CD1c-positive myeloid dendritic cell (primary cell): ENCODE results near the gene TRNT1.

Experiments used
- DNase-seq: peaks from one replicate; pipeline ENCODE4 v3.0.0-alpha.2; 2016; ENCODE audit errors: extremely low spot score

TRNT1 gene

GRCh38 chr3:3178498-3179328 lies 52.0 kb downstream of the TRNT1 start:
- DNase-seq, result no peak

DNA sequence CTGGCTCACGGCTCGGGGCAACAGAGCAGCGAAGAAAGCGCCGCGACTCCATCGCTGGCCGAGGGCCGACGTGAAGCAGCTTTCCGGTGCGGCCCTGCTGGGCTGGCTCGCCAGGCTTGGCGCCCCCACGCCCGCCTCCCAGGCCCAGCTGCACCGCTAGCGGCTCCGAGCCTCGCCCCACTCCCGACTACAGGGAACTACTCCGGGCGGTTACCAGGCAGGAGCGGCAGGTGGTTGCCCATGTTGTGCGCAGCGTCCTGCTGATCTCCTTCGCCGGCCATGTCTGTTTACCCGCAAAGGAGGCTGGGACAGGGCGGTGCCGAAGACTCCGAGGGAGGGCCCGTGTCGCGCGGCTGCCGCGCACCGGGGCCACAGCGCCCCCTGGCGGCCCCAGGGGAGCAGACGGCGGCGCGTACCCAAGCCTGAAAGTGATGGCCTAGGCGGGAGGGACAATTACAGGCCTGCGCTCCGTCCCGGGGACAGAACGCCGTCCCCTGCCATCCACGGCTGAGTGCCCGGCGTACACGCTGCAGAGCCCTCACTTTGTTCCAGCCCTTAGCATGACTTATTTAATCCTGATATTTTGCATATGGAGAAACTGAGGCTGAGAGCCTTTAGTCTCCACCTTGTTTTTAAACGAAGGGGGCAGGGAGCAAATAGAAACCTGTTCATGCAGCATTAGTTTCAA lies 52.8 kb downstream of the TRNT1 start, which contains the start of gene CRBN:
TSS of gene CRBN (minus strand) at position 285 of the 688 bp plus-strand sequence. CDS start at position 281, 4 bp downstream.
- DNase-seq, result peak; percentile 96

GRCh38 chr3:3180456-3180855 lies 53.7 kb downstream of the TRNT1 start:
- DNase-seq, result peak; percentile 57

DNA sequence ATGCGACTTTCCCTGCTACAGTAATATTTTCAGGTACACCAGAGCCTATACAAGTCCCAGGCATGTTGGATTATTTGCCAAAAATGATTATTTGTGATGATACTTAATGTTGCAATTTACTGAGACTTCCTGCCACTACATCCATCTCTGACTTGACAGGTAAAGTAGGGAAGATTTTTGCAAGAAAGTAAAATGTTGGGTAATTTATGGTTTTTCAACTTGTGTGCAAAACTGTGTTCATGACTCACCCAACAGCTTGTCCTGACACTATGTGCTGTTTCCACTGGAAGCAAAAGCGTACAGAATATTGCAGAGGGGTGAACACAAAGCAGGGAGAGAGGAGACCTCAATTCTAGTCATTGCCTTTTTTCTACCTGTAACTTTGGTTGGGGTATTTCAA lies 58.1 kb downstream of the TRNT1 start:
- no peak for DNase-seq

- DNase-seq, result no peak
Observed at GRCh38 chr3:3189102-3189727, 62.5 kb downstream of the TRNT1 start.

DNA sequence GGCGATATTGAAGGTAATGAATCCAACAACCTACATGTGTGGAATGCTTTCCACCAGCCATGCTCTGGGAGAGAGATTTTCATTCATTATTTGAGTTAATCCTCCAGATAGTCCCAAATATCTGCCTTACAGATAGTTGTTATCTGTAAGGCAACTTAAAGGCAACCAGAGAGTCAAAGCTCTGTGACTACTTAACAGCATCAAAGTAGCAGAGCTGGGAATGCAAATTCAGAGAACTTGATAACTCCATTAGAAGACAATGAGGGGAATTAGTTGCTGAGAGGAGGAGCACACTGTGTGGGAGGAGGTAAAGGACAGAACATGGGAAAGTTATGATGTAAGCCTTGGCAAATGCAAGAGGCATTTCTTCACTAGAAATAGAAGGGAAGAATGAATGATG lies 63.2 kb downstream of the TRNT1 start:
- no peak for DNase-seq

DNA sequence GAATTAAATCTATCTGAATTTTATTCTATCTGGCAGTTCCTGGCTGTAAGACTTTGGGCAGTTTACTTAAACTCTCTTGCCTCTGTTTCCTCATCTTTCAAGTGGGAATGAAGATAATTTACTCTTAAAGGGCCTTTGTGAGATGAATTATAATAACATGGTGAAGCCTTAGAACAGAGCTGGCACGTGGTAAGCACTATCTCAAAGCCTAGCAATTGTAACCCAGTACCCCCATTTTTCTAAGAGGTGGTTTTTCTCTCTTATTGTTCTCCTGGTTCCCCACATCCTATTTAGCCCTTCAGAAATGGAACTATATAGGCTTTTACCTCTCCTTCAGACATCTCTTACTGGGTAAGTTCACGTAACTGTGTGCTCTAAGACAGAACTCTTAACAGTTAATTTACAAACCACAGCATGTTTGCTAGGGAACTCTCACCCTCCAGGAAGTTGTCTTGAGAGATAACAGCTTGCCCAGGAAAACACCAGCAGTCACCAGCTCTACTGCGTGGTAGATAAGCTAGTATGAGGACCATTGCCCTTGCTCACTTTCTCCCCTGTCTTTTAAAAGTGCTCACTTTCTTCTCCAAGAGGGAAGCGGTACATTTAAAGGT lies 65.0 kb downstream of the TRNT1 start:
- DNase-seq, result no peak

GRCh38 chr3:3192286-3192675 lies 65.5 kb downstream of the TRNT1 start:
- DNase-seq, result no peak

- DNase-seq, result no peak
Observed at GRCh38 chr3:3194861-3195260, 68.1 kb downstream of the TRNT1 start.

DNA sequence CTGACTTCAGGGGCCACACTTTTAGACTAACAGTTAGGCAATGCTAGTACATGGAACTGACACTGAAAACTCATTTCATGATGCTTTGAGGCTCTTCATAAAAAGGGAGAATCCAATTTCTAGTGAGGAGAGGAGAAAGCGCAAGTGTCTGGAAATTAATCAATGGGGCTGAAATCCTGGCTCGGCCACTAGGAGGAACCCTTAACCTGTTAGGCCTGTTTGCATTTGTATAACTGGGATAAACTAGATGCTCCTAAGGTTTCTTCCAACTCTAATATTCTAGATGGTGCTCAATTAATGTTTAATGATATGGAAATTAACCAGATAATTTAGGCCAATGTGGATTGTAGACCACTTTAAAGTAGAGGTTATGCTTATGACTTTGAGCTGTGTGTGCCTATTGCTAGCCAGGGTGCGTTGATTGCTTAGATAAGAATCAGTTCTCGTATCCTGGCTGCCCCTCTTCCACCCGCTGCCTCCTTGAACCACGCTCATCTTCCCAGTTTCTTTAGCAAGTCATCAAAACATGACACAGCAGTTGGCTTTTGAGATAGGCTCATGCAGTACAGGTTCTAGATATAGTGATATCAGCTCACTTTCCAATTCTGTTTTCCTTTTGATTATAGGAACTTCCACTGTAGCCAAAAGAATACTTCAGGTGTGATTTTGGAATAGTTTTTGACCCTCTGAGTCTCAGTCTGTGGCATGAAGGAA lies 69.6 kb downstream of the TRNT1 start:
- no peak for DNase-seq
